IMR-90 (cell line): ENCODE data around the gene HIVEP3. TPM values are rescaled to one million over a fixed set of nuclear protein-coding genes. Genes with fewer than 3 reads are reported as not detected.

Experiments used
- ATAC-seq: fragments of 200-7000 bp; cut with Tn5 transposase; 2 replicates; pipeline ENCODE4 v1.9.1; 2020; ENCODE audit warnings: low read depth, mild to moderate bottlenecking, moderate library complexity
- BruUV-seq: library from RNA; stranded (reverse); fragments of 400-500 nt; replicated peaks from 2 replicates; lab custom pipeline; 2021; lab: Mats Ljungman, UMichigan
- CTCF ChIA-PET: fragments of 300-600 bp; formaldehyde crosslinking; extraction: SDS; loops from one replicate; lab custom pipeline; 2021; ENCODE audit warnings: antibody characterized with exemption; lab: Yijun Ruan, JAX
- POLR2A ChIA-PET: fragments of 300-600 bp; sonication (Branson Sonifier 250); formaldehyde crosslinking; loops from one replicate; lab custom pipeline; 2022; ENCODE audit warnings: antibody characterized with exemption; ENCODE audit not compliant: unreplicated experiment; lab: Charles Lee
- DNase-seq: peaks from one replicate; pipeline ENCODE4 v3.0.0; 2013
- H2AFZ ChIP-seq: replicated peaks from 2 replicates; pipeline ENCODE3; 2013; ENCODE audit warnings: low read length, mild to moderate bottlenecking; ENCODE audit not compliant: poor library complexity
- H2AK5ac ChIP-seq: 2 replicates; pipeline ENCODE4 v1.6.1; 2013; ENCODE audit warnings: low read depth, low read length, inconsistent platforms
- H2AK9ac ChIP-seq: replicated peaks from 2 replicates; pipeline ENCODE3; 2013; ENCODE audit warnings: mild to moderate bottlenecking, low read depth, low read length, moderate library complexity; ENCODE audit not compliant: poor library complexity
- H2BK120ac ChIP-seq: 2 replicates; pipeline ENCODE4 v1.6.1; 2013; ENCODE audit warnings: low read depth, low read length, inconsistent platforms
- H2BK15ac ChIP-seq: 3 replicates; pipeline ENCODE4 v1.6.1; 2013; ENCODE audit warnings: low read depth, low read length, inconsistent platforms
- H2BK20ac ChIP-seq: 2 replicates; pipeline ENCODE4 v1.6.1; 2013; ENCODE audit warnings: low read depth, mild to moderate bottlenecking, inconsistent platforms, low read length, moderate library complexity
- H2BK5ac ChIP-seq: 2 replicates; pipeline ENCODE4 v1.6.1; 2013; ENCODE audit warnings: mild to moderate bottlenecking, low read depth, low read length, inconsistent platforms; ENCODE audit not compliant: poor library complexity, severe bottlenecking
- H3K14ac ChIP-seq: replicated peaks from 2 replicates; pipeline ENCODE4 v1.6.1; 2013; ENCODE audit warnings: low read depth, low read length, inconsistent platforms
- H3K18ac ChIP-seq: 2 replicates; pipeline ENCODE4 v1.6.1; 2013; ENCODE audit warnings: low read depth, low read length, control low read depth
- H3K23ac ChIP-seq: 2 replicates; pipeline ENCODE4 v1.6.1; 2013; ENCODE audit warnings: low read depth, low read length, inconsistent platforms
- H3K27ac ChIP-seq: 2 replicates; pipeline ENCODE4 v1.5.1; 2013; ENCODE audit warnings: mild to moderate bottlenecking, control low read depth, low read length; ENCODE audit not compliant: insufficient read depth
- H3K27me3 ChIP-seq: 2 replicates; pipeline ENCODE4 v1.6.1; 2013; ENCODE audit warnings: low read length; ENCODE audit not compliant: control insufficient read depth, insufficient read depth
- H3K36me3 ChIP-seq: 2 replicates; pipeline ENCODE4 v1.6.1; 2013; ENCODE audit warnings: low read length, mixed read lengths; ENCODE audit not compliant: control insufficient read depth, insufficient read depth
- H3K4ac ChIP-seq: 2 replicates; pipeline ENCODE4 v1.6.1; 2013; ENCODE audit warnings: low read depth, low read length, inconsistent platforms
- H3K4me1 ChIP-seq: 2 replicates; pipeline ENCODE4 v1.6.1; 2013; ENCODE audit warnings: low read length, mixed read lengths; ENCODE audit not compliant: control insufficient read depth, insufficient read depth
- H3K4me2 ChIP-seq: 2 replicates; pipeline ENCODE4 v1.6.1; 2013; ENCODE audit warnings: low read depth, mild to moderate bottlenecking, control low read depth, low read length, moderate library complexity
- H3K4me3 ChIP-seq: 2 replicates; pipeline ENCODE4 v1.5.1; 2013; ENCODE audit warnings: low read depth, mild to moderate bottlenecking, control low read depth, low read length, moderate library complexity; ENCODE audit not compliant: insufficient read depth
- H3K56ac ChIP-seq: 2 replicates; pipeline ENCODE4 v1.6.1; 2013; ENCODE audit warnings: low read length, inconsistent platforms; ENCODE audit not compliant: insufficient read depth; ENCODE audit errors: extremely low read depth
- H3K79me1 ChIP-seq, 2 experiments: 2 replicates each; pipeline ENCODE4 v1.6.1; 2013; ENCODE audit warnings: low read length in 2 of 2, inconsistent platforms in 1 of 2, low read depth in 1 of 2
- H3K9ac ChIP-seq: 2 replicates; pipeline ENCODE4 v1.6.1; 2013; ENCODE audit warnings: low read depth, low read length, control low read depth
- H3K9me1 ChIP-seq: 2 replicates; pipeline ENCODE4 v1.6.1; 2013; ENCODE audit warnings: low read length, inconsistent platforms; ENCODE audit not compliant: insufficient read depth
- H3K9me3 ChIP-seq: 2 replicates; pipeline ENCODE4 v1.6.1; 2013; ENCODE audit warnings: low read length; ENCODE audit not compliant: control insufficient read depth, insufficient read depth
- H4K20me1 ChIP-seq: 2 replicates; pipeline ENCODE4 v1.6.1; 2013; ENCODE audit warnings: low read length, inconsistent platforms; ENCODE audit not compliant: insufficient read depth
- H4K5ac ChIP-seq: 2 replicates; pipeline ENCODE4 v1.6.1; 2013; ENCODE audit warnings: mild to moderate bottlenecking, low read depth, low read length, control low read depth
- H4K8ac ChIP-seq, 2 experiments: 2 replicates each; pipeline ENCODE4 v1.6.1; 2013; ENCODE audit warnings: low read depth in 2 of 2, low read length in 2 of 2, control low read depth in 1 of 2, inconsistent platforms in 1 of 2
- H4K91ac ChIP-seq: 2 replicates; pipeline ENCODE4 v1.6.1; 2013; ENCODE audit warnings: low read depth, low read length, inconsistent platforms; ENCODE audit not compliant: insufficient read depth
- BHLHE40 ChIP-seq: fragments of 150-350 bp; IDR thresholded peaks from 2 replicates; pipeline ENCODE4 v1.6.1; 2016; ENCODE audit warnings: mild to moderate bottlenecking, low read depth, low read length
- CEBPB ChIP-seq: IDR thresholded peaks from 2 replicates; pipeline ENCODE4 v1.6.1; 2012; ENCODE audit warnings: low read depth, low read length, improper control_type of control experiment
- MAFK ChIP-seq: IDR thresholded peaks from 2 replicates; pipeline ENCODE4 v1.6.1; 2012; ENCODE audit warnings: low read depth, low read length, improper control_type of control experiment
- MAZ ChIP-seq: IDR thresholded peaks from 2 replicates; pipeline ENCODE4 v1.6.1; 2012; ENCODE audit warnings: low read depth, mild to moderate bottlenecking, low read length, improper control_type of control experiment, moderate library complexity, borderline replicate concordance
- MXI1 ChIP-seq: IDR thresholded peaks from 2 replicates; pipeline ENCODE4 v1.6.1; 2012; ENCODE audit warnings: low read depth, mild to moderate bottlenecking, low read length, moderate library complexity, borderline replicate concordance
- RAD21 ChIP-seq: IDR thresholded peaks from 2 replicates; pipeline ENCODE4 v1.6.1; 2012; ENCODE audit warnings: low read length, improper control_type of control experiment
- SMC3 ChIP-seq: fragments of 150-350 bp; IDR thresholded peaks from 2 replicates; pipeline ENCODE4 v1.6.1; 2016; ENCODE audit warnings: low read depth, mild to moderate bottlenecking, antibody characterized with exemption, low read length, moderate library complexity
- USF2 ChIP-seq: fragments of 150-350 bp; IDR thresholded peaks from 2 replicates; pipeline ENCODE4 v1.6.1; 2017; ENCODE audit warnings: mild to moderate bottlenecking, antibody characterized with exemption, low read length, low read depth
- WGBS, 2 experiments: methylation state at CpG; one replicate each; pipeline versions ENCODE4 v1.1.5 to v1.1.7; 2013; ENCODE audit warnings: missing lambda C conversion rate in 2 of 2; ENCODE audit not compliant: insufficient read length in 1 of 2; ENCODE audit errors: extremely low coverage in 2 of 2; 5-methylcytosine and 5-hydroxymethylcytosine counted together
- dilution Hi-C: fragments of 300-500 bp; cut with HindIII; formaldehyde crosslinking; loops from one replicate; pipeline ENCODE4 v1.14.3; 2018; ENCODE audit warnings: low sequenced_read_pairs; ENCODE audit not compliant: unreplicated experiment
- in situ Hi-C: fragments of 300-500 bp; cut with MboI; formaldehyde crosslinking; loops from 3 replicates; pipeline ENCODE4 v1.14.3; 2019; ENCODE audit warnings: low sequenced_read_pairs, inconsistent platforms, mixed read lengths
- intact Hi-C: fragments of 100-400 bp; cut with micrococcal nuclease; formaldehyde crosslinking; loops from 2 replicates; pipeline ENCODE4 v1.10.0; 2022
- polyA plus RNA-seq, 3 experiments: library from polyadenylated mRNA; depleted of rRNA; stranded (reverse); fragments of >200 nt; gene quantifications; 2 replicates each; pipeline ENCODE4 v1.2.3, GENCODE V29; 2012; ENCODE audit warnings: low replicate concordance in 1 of 3
- total RNA-seq: library from RNA; depleted of rRNA; stranded (reverse); fragments of >200 nt; gene quantifications from 2 replicates; pipeline ENCODE4 v1.2.3, GENCODE V29; 2012

The HIVEP3 gene
- total and polyA plus RNA-seq, 2 of the 4 experiments (the other 2 are of a cell fraction) = 1.4 to 4.0 TPM

- Histone ChIP-seq H2AK5ac (no peak overlapping the region), H2BK20ac (no peak overlapping the region), H2AFZ (peak overlapping the region; percentile 94), H2BK15ac (no peak overlapping the region), H4K91ac (no peak overlapping the region), H2BK120ac (no peak overlapping the region), H3K56ac (no peak overlapping the region), H4K5ac (no peak overlapping the region), H4K8ac (no peak overlapping the region), H3K4ac (no peak overlapping the region), H3K9me1 (no peaks in the 10 kb centered on the region; the same call in 1 of the 2 replicates), H3K36me3 (no peaks in the 10 kb centered on the region), H3K4me3 (no peak overlapping the region), H4K20me1 (no peaks in the 10 kb centered on the region), H3K4me1 (peaks cover 3% of the 10 kb centered on the region; the same call in 1 of the 2 replicates), H3K14ac (no peak overlapping the region), H2BK5ac (no peak overlapping the region), H3K27ac (no peak overlapping the region), H3K9ac (no peak overlapping the region), H3K4me2 (no peak overlapping the region), H3K23ac (no peak overlapping the region), H3K79me1 (no peaks in the 10 kb centered on the region), H3K9me3 (no peaks in the 10 kb centered on the region), H3K27me3 (no peaks in the 10 kb centered on the region), H2AK9ac (peak overlapping the region; percentile 79), H3K18ac (no peak overlapping the region)
- ATAC-seq (no peak), DNase-seq (no peak)
- ChIA-PET POLR2A (no interaction called here), CTCF (no interaction called here)
- dilution Hi-C loops (no loop called here), intact Hi-C loops (loop anchor here (5.0 kb wide), 1 partner anchor 280 kb away; no protein-coding TSS in a partner anchor), in situ Hi-C loops (no loop called here)
- WGBS, 2 experiments = 84% methylated on average over 3 of the region's 3 CpGs; no CpG with 5 or more reads in 1 of the 2 experiments
- TF ChIP-seq MAFK = no peak
- TF ChIP-seq RAD21 = no peak
- no peak for TF ChIP-seq BHLHE40
- no peak for TF ChIP-seq CEBPB
- TF ChIP-seq MXI1 = no peak
- no peak for TF ChIP-seq SMC3
- no peak for TF ChIP-seq USF2
- no peak for TF ChIP-seq MAZ
- no TSS peak for BruUV-seq
These were observed 401.7 kb downstream of the HIVEP3 start for GRCh38 chr1:41517062-41517438.
